OCI-LY1 (cell line): ENCODE data around the gene TMEM240.
"Not testable (repeated sequence)": the region's sequence is repeated elsewhere in the genome, so short reads cannot be mapped to it uniquely, and the experiment has no call there.

Experiments
- CTCF ChIP-seq: fragments of 200-600 bp; sonication (generic), shearing (Covaris generic); IDR thresholded peaks from 2 replicates; pipeline ENCODE4 v1.5.1; 2017; ENCODE audit warnings: mild to moderate bottlenecking, antibody characterized with exemption, low read length, moderate library complexity, mixed read lengths
- EZH2 ChIP-seq: fragments of 200-600 bp; sonication (generic), shearing (Covaris generic); IDR thresholded peaks from 2 replicates; pipeline ENCODE4 v1.8.0; 2017; ENCODE audit warnings: borderline replicate concordance, mixed run types, mild to moderate bottlenecking, antibody characterized with exemption, low read length, moderate library complexity, mixed read lengths

GRCh38 chr1:1505366-1505798, 35.0 kb downstream of the TMEM240 start:
- TF ChIP-seq CTCF, EZH2: not testable (repeated sequence)
